H1 (cell line): ENCODE measurements around the gene TNFRSF6B. TPM values are rescaled to one million over a fixed set of nuclear protein-coding genes. Genes with fewer than 3 reads are reported as not detected.
"Not testable (repeated sequence)": the region's sequence is repeated elsewhere in the genome, so short reads cannot be mapped to it uniquely, and the experiment has no call there.

Source experiments
- CTCF ChIA-PET: fragments of 300-600 bp; sonication (Branson Sonifier 250); formaldehyde crosslinking; loops from one replicate; lab custom pipeline; 2021; ENCODE audit not compliant: partially characterized antibody; lab: Charles Lee
- POLR2A ChIA-PET: fragments of 300-600 bp; sonication (Branson Sonifier 250); formaldehyde crosslinking; loops from one replicate; lab custom pipeline; 2021; ENCODE audit warnings: inconsistent platforms; ENCODE audit not compliant: partially characterized antibody; lab: Charles Lee
- DNase-seq, 2 experiments: peaks; one replicate each; pipeline versions ENCODE4 v3.0.0 to v3.0.0-alpha.2; 2010 to 2022; ENCODE audit warnings: low spot score in 2 of 2, low read depth in 1 of 2, mixed read lengths in 1 of 2
- FAIRE-seq: peaks from 2 replicates; lab custom pipeline; 2011; peaks lifted over from hg19 to GRCh38; lab: Jason Lieb, UNC
- H2AFZ ChIP-seq: 2 replicates; pipeline ENCODE4 v1.8.1; 2012; ENCODE audit warnings: low read length, inconsistent platforms
- H2AK5ac ChIP-seq: 2 replicates; pipeline ENCODE4 v1.6.1; 2013; ENCODE audit warnings: low read depth, low read length
- H2BK120ac ChIP-seq: replicated peaks from 2 replicates; pipeline ENCODE3; 2013; ENCODE audit warnings: low read depth, low read length, inconsistent platforms
- H2BK12ac ChIP-seq: 2 replicates; pipeline ENCODE4 v1.6.1; 2013; ENCODE audit warnings: low read depth, low read length
- H2BK15ac ChIP-seq: 2 replicates; pipeline ENCODE4 v1.6.1; 2013; ENCODE audit warnings: low read length
- H2BK20ac ChIP-seq: 2 replicates; pipeline ENCODE4 v1.6.1; 2013; ENCODE audit warnings: low read length
- H2BK5ac ChIP-seq: 2 replicates; pipeline ENCODE4 v1.6.1; 2013; ENCODE audit warnings: low read depth, low read length
- H3K14ac ChIP-seq: 2 replicates; pipeline ENCODE4 v1.6.1; 2013; ENCODE audit warnings: inconsistent platforms; ENCODE audit not compliant: insufficient read length
- H3K18ac ChIP-seq: 2 replicates; pipeline ENCODE4 v1.6.1; 2013; ENCODE audit warnings: low read length; ENCODE audit errors: extremely low read depth
- H3K23ac ChIP-seq: 2 replicates; pipeline ENCODE4 v1.6.1; 2013; ENCODE audit warnings: inconsistent platforms; ENCODE audit not compliant: insufficient read length
- H3K23me2 ChIP-seq: 2 replicates; pipeline ENCODE4 v1.6.1; 2013; ENCODE audit warnings: low read depth, low read length
- H3K27ac ChIP-seq: 2 replicates; pipeline ENCODE4 v1.6.1; 2011; ENCODE audit warnings: low read depth, low read length, inconsistent platforms
- H3K27me3 ChIP-seq, 4 experiments: replicated peaks in 1 of 4; 1 replicate in 1 of 4; 2 replicates in 3 of 4; pipeline versions ENCODE4 v1.6.1 to v1.8.1; 2011 to 2013; ENCODE audit warnings: low read length in 3 of 4, mild to moderate bottlenecking in 3 of 4, inconsistent platforms in 2 of 4, mixed read lengths in 2 of 4, moderate library complexity in 1 of 4; ENCODE audit not compliant: control insufficient read depth in 3 of 4, insufficient read depth in 3 of 4; ENCODE audit errors: extremely low read depth in 1 of 4
- H3K36me3 ChIP-seq, 4 experiments: 2 replicates each; pipeline versions ENCODE4 v1.6.1 to v1.8.1; 2011 to 2013; ENCODE audit warnings: mild to moderate bottlenecking in 4 of 4, low read length in 3 of 4, moderate library complexity in 2 of 4, control low read depth in 1 of 4, inconsistent platforms in 1 of 4; ENCODE audit not compliant: insufficient read depth in 4 of 4, control insufficient read depth in 2 of 4
- H3K4ac ChIP-seq: replicated peaks from 2 replicates; pipeline ENCODE3; 2013; ENCODE audit warnings: low read length, low read depth, mixed read lengths, inconsistent platforms; ENCODE audit not compliant: insufficient read length
- H3K4me1 ChIP-seq, 4 experiments: replicated peaks in 1 of 4; 1 replicate in 1 of 4; 2 replicates in 3 of 4; pipeline versions ENCODE4 v1.6.1 to v1.8.1; 2011 to 2013; ENCODE audit warnings: low read length in 3 of 4, inconsistent platforms in 2 of 4, mixed read lengths in 1 of 4; ENCODE audit not compliant: insufficient read depth in 4 of 4, control insufficient read depth in 3 of 4
- H3K4me2 ChIP-seq, 2 experiments: 2 replicates each; pipeline versions ENCODE4 v1.6.1 to v1.8.1; 2011 to 2013; ENCODE audit warnings: low read depth in 2 of 2, low read length in 2 of 2, control low read depth in 1 of 2, inconsistent platforms in 1 of 2, mild to moderate bottlenecking in 1 of 2; ENCODE audit not compliant: insufficient read depth in 1 of 2
- H3K4me3 ChIP-seq, 4 experiments: fragments of 200-600, 300-600 bp in 1 of 4; sonication (generic), shearing (Covaris generic), sonication (Bioruptor Twin) in 1 of 4; 2 replicates each; pipeline versions ENCODE4 v1.5.1 to v1.8.1; 2011 to 2016; ENCODE audit warnings: low read length in 4 of 4, low read depth in 3 of 4, control low read depth in 2 of 4, inconsistent platforms in 2 of 4, mild to moderate bottlenecking in 2 of 4, mixed read lengths in 1 of 4, moderate library complexity in 1 of 4; ENCODE audit not compliant: insufficient read depth in 2 of 4; ENCODE audit errors: extremely low read depth in 1 of 4
- H3K56ac ChIP-seq: replicated peaks from 2 replicates; pipeline ENCODE3; 2013; ENCODE audit warnings: low read depth, mild to moderate bottlenecking, mixed read lengths, low read length, inconsistent platforms; ENCODE audit not compliant: insufficient read length
- H3K79me1 ChIP-seq: 2 replicates; pipeline ENCODE4 v1.6.1; 2013; ENCODE audit warnings: low read depth, low read length, control low read depth
- H3K79me2 ChIP-seq, 2 experiments: 2 replicates each; pipeline versions ENCODE4 v1.6.1 to v1.8.1; 2012 to 2013; ENCODE audit warnings: low read length in 2 of 2, mild to moderate bottlenecking in 2 of 2, inconsistent platforms in 1 of 2; ENCODE audit not compliant: insufficient read depth in 2 of 2, control insufficient read depth in 1 of 2
- H3K9ac ChIP-seq, 4 experiments: replicated peaks in 1 of 4; 1 replicate in 1 of 4; 2 replicates in 3 of 4; pipeline versions ENCODE4 v1.6.1 to v1.8.1; 2011 to 2013; ENCODE audit warnings: low read depth in 3 of 4, low read length in 3 of 4, control low read depth in 2 of 4, mild to moderate bottlenecking in 2 of 4, moderate library complexity in 2 of 4, inconsistent platforms in 1 of 4; ENCODE audit errors: extremely low read depth in 1 of 4
- H3K9me3 ChIP-seq, 2 experiments: 2 replicates each; pipeline versions ENCODE4 v1.6.1 to v1.8.1; 2012 to 2013; ENCODE audit warnings: mild to moderate bottlenecking in 2 of 2, moderate library complexity in 2 of 2, control low read depth in 1 of 2, inconsistent platforms in 1 of 2, low read depth in 1 of 2, low read length in 1 of 2, mixed read lengths in 1 of 2; ENCODE audit not compliant: insufficient read depth in 2 of 2
- H4K20me1 ChIP-seq, 2 experiments: replicated peaks in 1 of 2; 2 replicates each; pipeline versions ENCODE3 to v1.8.1; 2011 to 2013; ENCODE audit warnings: inconsistent platforms in 2 of 2, low read length in 2 of 2, mild to moderate bottlenecking in 1 of 2; ENCODE audit not compliant: insufficient read depth in 2 of 2, control insufficient read depth in 1 of 2
- H4K5ac ChIP-seq: 2 replicates; pipeline ENCODE4 v1.6.1; 2013; ENCODE audit warnings: low read length, low read depth, mixed read lengths, inconsistent platforms; ENCODE audit not compliant: insufficient read length
- H4K8ac ChIP-seq: 2 replicates; pipeline ENCODE4 v1.8.0; 2013; ENCODE audit warnings: mild to moderate bottlenecking, moderate library complexity, low read length, inconsistent platforms; ENCODE audit not compliant: insufficient read depth; ENCODE audit errors: extremely low read depth
- H4K91ac ChIP-seq: replicated peaks from 2 replicates; pipeline ENCODE3; 2013; ENCODE audit warnings: low read length, mixed read lengths, inconsistent platforms; ENCODE audit not compliant: insufficient read length
- WGBS, 2 experiments: shearing (Covaris generic) in 1 of 2; methylation state at CpG; one replicate each; pipeline versions ENCODE4 v1.1.6 to v1.1.7; 2013 to 2015; ENCODE audit warnings: low lambda C conversion rate in 2 of 2, mixed read lengths in 2 of 2, inconsistent platforms in 1 of 2, low coverage in 1 of 2, missing lambda C conversion rate in 1 of 2; ENCODE audit not compliant: insufficient replicate concordance in 2 of 2, insufficient coverage in 1 of 2, insufficient read length in 1 of 2; ENCODE audit errors: extremely low coverage in 1 of 2, missing lambda C conversion rate in 1 of 2; 5-methylcytosine and 5-hydroxymethylcytosine counted together
- polyA plus RNA-seq, 7 experiments: library from polyadenylated mRNA; depleted of rRNA in 3 of 7; stranded (reverse) in 5 of 7; unstranded in 2 of 7; fragments of >200 nt in 5 of 7; fragments of 200-250 nt in 2 of 7; gene quantifications; 1 replicate in 5 of 7; 2 replicates in 1 of 7; 4 replicates in 1 of 7; pipeline versions ENCODE4 v1.2.1 to v1.2.3, GENCODE V29; 2011 to 2013; ENCODE audit warnings: missing spikeins in 2 of 7, mixed read lengths in 2 of 7
- total RNA-seq: library from RNA; stranded (reverse); fragmentation: NEBNext Ultra II Directional; extraction: Animal tissue kit (Norgen Biotek cat#: 25700); gene quantifications from 2 replicates; pipeline ENCODE4 v1.2.1, GENCODE V29; 2021

The TNFRSF6B gene
- total and polyA plus RNA-seq, 2 of the 8 experiments (the other 6 are each of a cell fraction or from before 2014, with no cell fraction given) = 3.1 TPM; not detected in 1

DNA sequence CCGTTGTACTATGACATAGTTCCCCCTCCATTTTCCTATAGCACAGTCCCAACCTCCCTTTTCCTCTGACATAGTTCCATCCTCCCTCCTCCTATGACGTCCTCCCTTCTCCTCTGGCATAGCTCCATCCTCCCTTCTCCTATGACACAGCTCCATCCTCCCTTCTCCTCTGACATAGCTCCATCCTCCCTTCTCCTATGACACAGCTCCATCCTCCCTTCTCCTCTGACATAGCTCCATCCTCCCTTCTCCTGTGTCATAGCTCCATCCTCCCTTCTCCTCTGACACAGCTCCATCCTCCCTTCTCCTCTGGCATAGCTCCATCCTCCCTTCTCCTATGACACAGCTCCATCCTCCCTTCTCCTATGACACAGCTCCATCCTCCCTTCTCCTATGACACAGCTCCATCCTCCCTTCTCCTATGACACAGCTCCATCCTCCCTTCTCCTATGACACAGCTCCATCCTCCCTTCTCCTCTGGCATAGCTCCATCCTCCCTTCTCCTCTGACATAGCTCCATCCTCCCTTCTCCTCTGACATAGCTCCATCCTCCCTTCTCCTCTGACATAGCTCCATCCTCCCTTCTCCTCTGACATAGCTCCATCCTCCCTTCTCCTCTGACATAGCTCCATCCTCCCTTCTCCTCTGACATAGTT lies 26.6 kb downstream of the TNFRSF6B start:
- H2BK120ac ChIP-seq, H2AFZ ChIP-seq, H3K9me3 ChIP-seq, H3K23me2 ChIP-seq, H3K4me3 ChIP-seq, H2BK5ac ChIP-seq, H3K27me3 ChIP-seq, H3K14ac ChIP-seq, H2BK12ac ChIP-seq, H3K36me3 ChIP-seq, FAIRE-seq, H3K56ac ChIP-seq, H4K20me1 ChIP-seq, H3K18ac ChIP-seq, H4K8ac ChIP-seq, H4K5ac ChIP-seq, H2AK5ac ChIP-seq, H2BK15ac ChIP-seq, H3K27ac ChIP-seq, H3K4me2 ChIP-seq, H3K4me1 ChIP-seq, H3K79me1 ChIP-seq, DNase-seq, H3K4ac ChIP-seq, H3K23ac ChIP-seq, H3K9ac ChIP-seq, H2BK20ac ChIP-seq, H4K91ac ChIP-seq: not testable (repeated sequence)
- ChIA-PET CTCF (interaction anchor here (0.6 to 1.9 kb wide), 3 partner anchors 15 to 1014 kb away, joined by 3 to 5 read pairs (median 4); partner anchors contain the start of genes ARFRP1, NTSR1 and ZGPAT), POLR2A (interaction anchor here (0.7 to 1.8 kb wide), 2 partner anchors 14 to 15 kb away, joined by 4 to 6 read pairs; partner anchors contain the start of gene LIME1)
- peaks cover 0 to 18% of the 10 kb centered on the region in 2 experiments; a peak in 2 of 4 replicates for H3K79me2 ChIP-seq
- WGBS, 2 experiments = 78% methylated on average over 2 of the region's 2 CpGs; no CpG with 5 or more reads in 1 of the 2 experiments
